Endothelial cell of umbilical vein (primary cell): ENCODE measurements around the gene DDX49. TPM values are rescaled to one million over a fixed set of nuclear protein-coding genes. Genes with fewer than 3 reads are reported as not detected.

ENCODE experiments used
- BruUV-seq: library from RNA; stranded (reverse); fragments of 400-500 nt; replicated peaks from 2 replicates; lab custom pipeline; 2021; lab: Mats Ljungman, UMichigan
- CTCF ChIA-PET: fragments of 300-600, 350-600 bp; sonication (Branson Sonifier 250); formaldehyde crosslinking; loops from one replicate; lab custom pipeline; 2021; ENCODE audit warnings: antibody characterized with exemption, inconsistent platforms; lab: Charles Lee
- POLR2A ChIA-PET: fragments of 300-600, 350-600 bp; sonication (Branson Sonifier 250); formaldehyde crosslinking; loops from one replicate; lab custom pipeline; 2021; ENCODE audit warnings: antibody characterized with exemption, inconsistent platforms; lab: Charles Lee
- DNase-seq: peaks from one replicate; pipeline ENCODE4 v3.0.0-alpha.2; 2011; ENCODE audit warnings: low read depth, low spot score
- FAIRE-seq: peaks from 2 replicates; lab custom pipeline; 2011; peaks lifted over from hg19 to GRCh38; lab: Jason Lieb, UNC
- H2AFZ ChIP-seq: 2 replicates; pipeline ENCODE4 v1.6.0; 2012; ENCODE audit warnings: low read depth, low read length, control low read depth, inconsistent platforms
- H3K27ac ChIP-seq: 2 replicates; pipeline ENCODE4 v1.5.1; 2011; ENCODE audit warnings: low read depth, mild to moderate bottlenecking, control low read depth, low read length, moderate library complexity; ENCODE audit not compliant: insufficient read depth
- H3K27me3 ChIP-seq, 2 experiments: 2 replicates each; pipeline versions ENCODE4 v1.6.0 to v1.6.1; 2011; ENCODE audit warnings: low read length in 2 of 2, mixed read lengths in 1 of 2; ENCODE audit not compliant: control insufficient read depth in 2 of 2, insufficient read depth in 2 of 2
- H3K36me3 ChIP-seq, 2 experiments: 2 replicates in 1 of 2; 3 replicates in 1 of 2; pipeline ENCODE4 v1.5.1; 2011; ENCODE audit warnings: low read length in 2 of 2, mild to moderate bottlenecking in 1 of 2, moderate library complexity in 1 of 2; ENCODE audit not compliant: control insufficient read depth in 2 of 2, insufficient read depth in 2 of 2; ENCODE audit errors: extremely low read depth in 1 of 2
- H3K4me1 ChIP-seq: 3 replicates; pipeline ENCODE4 v1.5.1; 2011; ENCODE audit warnings: mild to moderate bottlenecking, low read length; ENCODE audit not compliant: control insufficient read depth, insufficient read depth; ENCODE audit errors: extremely low read depth
- H3K4me2 ChIP-seq: 2 replicates; pipeline ENCODE4 v1.6.1; 2011; ENCODE audit warnings: low read length, control low read depth, mixed read lengths; ENCODE audit not compliant: insufficient read depth
- H3K4me3 ChIP-seq, 3 experiments: fragments of 200-600 bp in 1 of 3; sonication (generic), shearing (Covaris generic) in 1 of 3; replicated peaks in 1 of 3; 2 replicates each; pipeline ENCODE4 v1.5.1; 2011 to 2016; ENCODE audit warnings: control low read depth in 3 of 3, low read length in 3 of 3, mild to moderate bottlenecking in 2 of 3, inconsistent platforms in 1 of 3, low read depth in 1 of 3, moderate library complexity in 1 of 3; ENCODE audit not compliant: insufficient read depth in 1 of 3
- H3K79me2 ChIP-seq: 2 replicates; pipeline ENCODE4 v1.6.0; 2012; ENCODE audit warnings: low read length, inconsistent platforms; ENCODE audit not compliant: control insufficient read depth, insufficient read depth
- H3K9ac ChIP-seq: replicated peaks from 2 replicates; pipeline ENCODE3; 2011; ENCODE audit warnings: low read length, control low read depth; ENCODE audit not compliant: insufficient read depth; ENCODE audit errors: extremely low read depth
- H3K9me1 ChIP-seq: replicated peaks from 3 replicates; pipeline ENCODE4 v1.6.0; 2011; ENCODE audit warnings: mild to moderate bottlenecking, low read length; ENCODE audit not compliant: control insufficient read depth, insufficient read depth; ENCODE audit errors: extremely low read depth
- H3K9me3 ChIP-seq: replicated peaks from 2 replicates; pipeline ENCODE4 v1.5.1; 2012; ENCODE audit warnings: low read length, inconsistent platforms; ENCODE audit not compliant: control insufficient read depth, insufficient read depth
- H4K20me1 ChIP-seq: replicated peaks from 2 replicates; pipeline ENCODE3; 2011; ENCODE audit warnings: mild to moderate bottlenecking, low read length; ENCODE audit not compliant: control insufficient read depth, insufficient read depth; ENCODE audit errors: extremely low read depth
- CTCF ChIP-seq, 2 donors: IDR thresholded peaks; 1 replicate in 1 of 2; 2 replicates in 1 of 2; pipeline ENCODE4 v1.5.1; 2011; ENCODE audit warnings: low read length in 2 of 2, mild to moderate bottlenecking in 2 of 2, moderate library complexity in 2 of 2, control low read depth in 1 of 2, inconsistent platforms in 1 of 2, low read depth in 1 of 2; ENCODE audit not compliant: insufficient read depth in 1 of 2; ENCODE audit errors: extremely low read depth in 1 of 2
- EZH2 ChIP-seq: IDR thresholded peaks from 2 replicates; pipeline ENCODE4 v1.6.1; 2012; ENCODE audit warnings: borderline replicate concordance, low read depth, mild to moderate bottlenecking, moderate library complexity, low read length, inconsistent platforms; ENCODE audit not compliant: severe bottlenecking
- FOS ChIP-seq: IDR thresholded peaks from 2 replicates; pipeline ENCODE4 v1.6.1; 2011; ENCODE audit warnings: mild to moderate bottlenecking, low read length, moderate library complexity, borderline replicate concordance; ENCODE audit not compliant: insufficient read depth
- GATA2 ChIP-seq: IDR thresholded peaks from 2 replicates; pipeline ENCODE4 v1.7.0; 2011; ENCODE audit warnings: low read depth, mild to moderate bottlenecking, moderate library complexity, mixed read lengths, low read length; ENCODE audit not compliant: insufficient read length, insufficient read depth
- JUN ChIP-seq: IDR thresholded peaks from 2 replicates; pipeline ENCODE4 v1.6.1; 2011; ENCODE audit warnings: borderline replicate concordance, low read depth; ENCODE audit not compliant: insufficient read length, insufficient read depth
- MAX ChIP-seq: IDR thresholded peaks from 2 replicates; pipeline ENCODE4 v1.6.1; 2011; ENCODE audit not compliant: insufficient read depth, insufficient read length
- MYC ChIP-seq: IDR thresholded peaks from one replicate; pipeline ENCODE4 v1.6.1; 2011; ENCODE audit warnings: mild to moderate bottlenecking, low read depth, low read length
- POLR2A ChIP-seq: IDR thresholded peaks from 2 replicates; pipeline ENCODE4 v1.6.1; 2012; ENCODE audit warnings: low read depth, mild to moderate bottlenecking, control low read depth, low read length
- POLR2AphosphoS5 ChIP-seq: IDR thresholded peaks from 2 replicates; pipeline ENCODE4 v1.6.1; 2012; ENCODE audit warnings: low read depth, mild to moderate bottlenecking, control low read depth, low read length, moderate library complexity; ENCODE audit not compliant: insufficient read depth
- dilution Hi-C: fragments of 300-500 bp; cut with MboI; formaldehyde crosslinking; loops from one replicate; pipeline ENCODE4 v1.15.0; 2019; ENCODE audit warnings: low sequenced_read_pairs; ENCODE audit not compliant: extremely low pct_ligation_motif_present
- intact Hi-C: fragments of 100-400 bp; cut with micrococcal nuclease; formaldehyde crosslinking; loops from one replicate; pipeline ENCODE4 v1.10.0; 2022
- polyA plus RNA-seq, 4 experiments: library from polyadenylated mRNA; depleted of rRNA in 3 of 4; stranded (reverse) in 3 of 4; unstranded in 1 of 4; fragments of >200 nt; gene quantifications; 2 replicates each; pipeline versions ENCODE4 v1.2.1 to v1.2.3, GENCODE V29; 2011 to 2012; ENCODE audit warnings: missing spikeins in 1 of 4
- total RNA-seq: library from RNA; stranded (reverse); gene quantifications from 2 replicates; pipeline ENCODE4 v1.2.3, GENCODE V29; 2021

Gene DDX49
- total and polyA plus RNA-seq, 2 donors (not counting 3 experiments of a cell fraction or from before 2014, with no cell fraction given), result 51.9 to 60.1 TPM

- FAIRE-seq (no peak), DNase-seq (no peak)
- Histone ChIP-seq H3K9me3 (no peaks in the 10 kb centered on the region), H2AFZ (no peak overlapping the region), H3K4me3 (no peak overlapping the region), H3K36me3 (peaks cover 0 to 11% of the 10 kb centered on the region in 2 experiments), H3K79me2 (no peaks in the 10 kb centered on the region), H3K4me1 (no peaks in the 10 kb centered on the region), H3K9ac (no peak overlapping the region), H3K4me2 (no peak overlapping the region), H3K27ac (no peak overlapping the region), H3K9me1 (no peaks in the 10 kb centered on the region), H4K20me1 (no peaks in the 10 kb centered on the region), H3K27me3 (peaks cover 0 to 2% of the 10 kb centered on the region in 2 experiments)
- ChIA-PET CTCF (interaction anchor here (0.8 to 1.6 kb wide), 6 partner anchors 15 to 90 kb away, joined by 3 to 5 read pairs (median 4); partner anchors contain the start of genes COPE and DDX49), POLR2A (no interaction called here)
- BruUV-seq, result no TSS peak
- dilution Hi-C loops, result no loop called here
- no peak for TF ChIP-seq GATA2
- TF ChIP-seq POLR2AphosphoS5, result no peak
- intact Hi-C loops, result loop anchor here (5.0 kb wide), 1 partner anchor 75 kb away; no protein-coding TSS in a partner anchor
Measured at GRCh38 chr19:18897094-18898029, 22.2 kb upstream of the DDX49 start.

- DNase-seq (no peak), FAIRE-seq (no peak)
- H3K27me3 ChIP-seq, result peaks cover 0 to 2% of the 10 kb centered on the region in 2 experiments
- TF ChIP-seq CTCF (IDR thresholded peaks at IDR 0.05; ENCODE audit: extremely low read depth in 1 of 2, insufficient read depth in 1 of 2, low read depth in 1 of 2, low read length in 2 of 2) (no peak), EZH2 (no peak), MAX (no peak), POLR2AphosphoS5 (no peak), FOS (no peak), MYC (no peak), GATA2 (no peak), JUN (no peak), POLR2A (no peak)
- no TSS peak for BruUV-seq
- CTCF ChIA-PET, result interaction anchor here (1.1 to 1.6 kb wide), 3 partner anchors 18 to 89 kb away, joined by 3 to 5 read pairs (median 3); no protein-coding TSS in a partner anchor
- intact Hi-C loops, result loop anchor here (5.0 kb wide), 1 partner anchor 74 kb away; no protein-coding TSS in a partner anchor
- dilution Hi-C loops, result no loop called here
- no peak overlapping the region for H3K27ac ChIP-seq
- peaks cover 0 to 14% of the 10 kb centered on the region in 2 experiments for H3K36me3 ChIP-seq
- H3K9me1 ChIP-seq, result no peaks in the 10 kb centered on the region
- POLR2A ChIA-PET, result no interaction called here
- no peaks in the 10 kb centered on the region for H3K79me2 ChIP-seq
- H3K4me2 ChIP-seq, result no peak overlapping the region
- H4K20me1 ChIP-seq, result no peaks in the 10 kb centered on the region
- H3K4me1 ChIP-seq, result no peaks in the 10 kb centered on the region
- no peak overlapping the region for H3K4me3 ChIP-seq
- H2AFZ ChIP-seq, result no peak overlapping the region
- no peaks in the 10 kb centered on the region for H3K9me3 ChIP-seq
- H3K9ac ChIP-seq, result no peak overlapping the region
Measured at GRCh38 chr19:18898081-18898606, 21.4 kb upstream of the DDX49 start.
